ENCODE data around the gene CASQ1. TPM values are rescaled to one million over a fixed set of nuclear protein-coding genes. Genes with fewer than 3 reads are reported as not detected.

CASQ1 gene
- total RNA-seq, 1 experiment from 2014 or later: not detected

DNA sequence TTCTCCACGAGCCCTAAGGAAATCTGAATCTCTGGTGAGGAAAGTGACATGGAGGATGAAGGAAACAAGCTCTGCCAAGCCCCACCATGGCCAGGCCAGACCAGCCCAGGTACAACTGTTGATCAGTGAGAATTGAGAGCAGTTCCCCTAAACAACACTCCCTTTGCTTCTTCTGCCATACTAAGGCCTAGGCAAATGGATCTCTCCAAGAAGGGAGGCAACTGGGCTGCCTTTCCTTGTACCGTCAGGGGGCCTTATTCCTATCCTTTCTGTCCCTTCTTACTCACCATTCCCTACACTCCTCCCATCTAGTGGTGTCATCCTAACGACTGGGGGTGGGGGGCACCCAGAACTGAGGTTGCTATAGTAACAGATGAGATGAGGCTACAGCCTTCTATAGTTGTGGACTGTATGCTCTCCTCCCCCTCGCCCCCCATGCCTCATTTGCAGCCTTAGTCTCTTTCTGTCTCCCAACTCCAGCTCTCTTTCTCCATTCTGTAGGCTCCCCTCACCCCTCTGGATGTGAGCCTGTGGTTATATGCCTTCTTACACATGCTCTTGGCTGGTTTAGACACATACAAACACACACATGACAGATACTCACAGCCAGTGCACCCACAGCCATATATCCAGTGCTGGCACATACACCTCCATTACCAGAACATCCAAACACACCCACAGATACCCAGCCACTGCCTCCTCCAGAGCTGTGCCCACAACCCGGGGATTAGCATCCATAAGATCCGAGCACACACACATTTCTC is 18.4 kb downstream of the CASQ1 start:
- intact Hi-C loops (cut with micrococcal nuclease; ENCODE audit: unreplicated experiment): no loop called here
- H3K27me3 ChIP-seq (replicated peaks; ENCODE audit: control insufficient read depth, insufficient read depth, low read length): no peaks in the 10 kb centered on the region
- H3K9me3 Mint-ChIP-seq (ENCODE audit: unreplicated experiment): no peaks in the 10 kb centered on the region
- no TSS peak for BruUV-seq (replicated peaks)
- DNase-seq: no peak
- H3K36me3 Mint-ChIP-seq (ENCODE audit: insufficient read depth, unreplicated experiment): peaks cover 42% of the 10 kb centered on the region
- no peak overlapping the region for H3K4me3 ChIP-seq (ENCODE audit: low read depth, low read length)
- no peaks in the 10 kb centered on the region for H3K9me3 ChIP-seq
- H3K27me3 Mint-ChIP-seq (ENCODE audit: insufficient read depth, unreplicated experiment): no peaks in the 10 kb centered on the region
- POLR2A ChIA-PET: no interaction called here
- H3K27ac Mint-ChIP-seq (ENCODE audit: unreplicated experiment): no peak overlapping the region
- H3K4me1 ChIP-seq: peaks cover 10% of the 10 kb centered on the region
- H3K4me3 Mint-ChIP-seq (ENCODE audit: unreplicated experiment): no peak overlapping the region
- H3K36me3 ChIP-seq (ENCODE audit: control insufficient read depth, insufficient read depth, low read length): peaks cover 3% of the 10 kb centered on the region
- TF ChIP-seq, protein P1, sequence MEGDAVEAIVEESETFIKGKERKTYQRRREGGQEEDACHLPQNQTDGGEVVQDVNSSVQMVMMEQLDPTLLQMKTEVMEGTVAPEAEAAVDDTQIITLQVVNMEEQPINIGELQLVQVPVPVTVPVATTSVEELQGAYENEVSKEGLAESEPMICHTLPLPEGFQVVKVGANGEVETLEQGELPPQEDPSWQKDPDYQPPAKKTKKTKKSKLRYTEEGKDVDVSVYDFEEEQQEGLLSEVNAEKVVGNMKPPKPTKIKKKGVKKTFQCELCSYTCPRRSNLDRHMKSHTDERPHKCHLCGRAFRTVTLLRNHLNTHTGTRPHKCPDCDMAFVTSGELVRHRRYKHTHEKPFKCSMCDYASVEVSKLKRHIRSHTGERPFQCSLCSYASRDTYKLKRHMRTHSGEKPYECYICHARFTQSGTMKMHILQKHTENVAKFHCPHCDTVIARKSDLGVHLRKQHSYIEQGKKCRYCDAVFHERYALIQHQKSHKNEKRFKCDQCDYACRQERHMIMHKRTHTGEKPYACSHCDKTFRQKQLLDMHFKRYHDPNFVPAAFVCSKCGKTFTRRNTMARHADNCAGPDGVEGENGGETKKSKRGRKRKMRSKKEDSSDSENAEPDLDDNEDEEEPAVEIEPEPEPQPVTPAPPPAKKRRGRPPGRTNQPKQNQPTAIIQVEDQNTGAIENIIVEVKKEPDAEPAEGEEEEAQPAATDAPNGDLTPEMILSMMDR (IDR thresholded peaks at IDR 0.05; ENCODE audit: insufficient read depth in 1 of 2, low read depth in 1 of 2, low read length in 1 of 2, severe bottlenecking in 1 of 2, unreplicated experiment in 1 of 2): no peak
- H3K4me1 Mint-ChIP-seq (ENCODE audit: low read depth, unreplicated experiment): peaks cover 18% of the 10 kb centered on the region
- CTCF ChIA-PET: no interaction called here

DNA sequence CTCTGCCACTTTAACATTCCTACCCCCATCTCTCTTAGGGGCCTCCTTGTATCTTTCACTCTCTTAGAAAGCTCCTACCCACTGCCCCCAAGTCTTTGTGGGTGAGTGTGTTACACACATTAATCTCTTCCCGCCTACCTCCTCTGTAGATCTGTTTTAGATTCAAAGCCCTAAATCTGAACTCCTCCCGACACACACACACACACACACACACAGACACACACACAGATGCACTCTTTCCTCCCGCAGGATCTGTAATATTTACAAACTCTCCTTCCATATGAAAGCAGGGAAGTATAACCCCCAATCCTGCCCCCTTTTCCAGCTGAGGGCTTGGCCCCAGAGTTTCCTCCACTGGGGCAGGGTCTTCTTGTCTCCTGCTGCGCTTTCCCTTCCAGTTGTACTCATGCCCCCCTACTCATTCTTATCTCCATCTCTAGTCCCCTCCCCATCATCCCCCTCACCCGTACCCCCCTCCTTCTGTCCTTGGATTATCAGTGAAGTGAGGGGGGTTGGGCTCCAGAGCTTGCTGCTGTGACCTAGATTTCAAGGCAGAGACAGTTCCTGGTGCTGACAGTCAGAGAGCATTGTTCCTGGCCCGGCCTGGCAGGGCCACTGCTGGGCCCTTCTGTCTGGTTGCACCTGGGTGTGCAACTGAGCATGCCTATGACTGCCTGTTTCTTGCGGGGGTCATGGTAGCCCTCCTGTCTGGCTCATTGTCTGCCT is 19.1 kb downstream of the CASQ1 start:
- Mint-ChIP-seq H3K4me3 (ENCODE audit: unreplicated experiment) (no peak overlapping the region), H3K36me3 (ENCODE audit: insufficient read depth, unreplicated experiment) (peaks cover 44% of the 10 kb centered on the region), H3K4me1 (ENCODE audit: low read depth, unreplicated experiment) (peaks cover 14% of the 10 kb centered on the region), H3K9me3 (ENCODE audit: unreplicated experiment) (no peaks in the 10 kb centered on the region), H3K27me3 (ENCODE audit: insufficient read depth, unreplicated experiment) (no peaks in the 10 kb centered on the region), H3K27ac (ENCODE audit: unreplicated experiment) (no peak overlapping the region)
- no peak overlapping the region for H3K4me3 ChIP-seq (ENCODE audit: low read depth, low read length)
- ChIA-PET POLR2A (no interaction called here), CTCF (no interaction called here)
- BruUV-seq (replicated peaks): no TSS peak
- intact Hi-C loops (cut with micrococcal nuclease; ENCODE audit: unreplicated experiment): no loop called here
- H3K36me3 ChIP-seq (ENCODE audit: control insufficient read depth, insufficient read depth, low read length): peaks cover 3% of the 10 kb centered on the region
- H3K27me3 ChIP-seq (replicated peaks; ENCODE audit: control insufficient read depth, insufficient read depth, low read length): no peaks in the 10 kb centered on the region
- peaks cover 10% of the 10 kb centered on the region for H3K4me1 ChIP-seq
- no peak for DNase-seq
- TF ChIP-seq, protein P1 (IDR thresholded peaks at IDR 0.05; ENCODE audit: insufficient read depth in 1 of 2, low read depth in 1 of 2, low read length in 1 of 2, severe bottlenecking in 1 of 2, unreplicated experiment in 1 of 2): no peak
- H3K9me3 ChIP-seq: no peaks in the 10 kb centered on the region

DNA sequence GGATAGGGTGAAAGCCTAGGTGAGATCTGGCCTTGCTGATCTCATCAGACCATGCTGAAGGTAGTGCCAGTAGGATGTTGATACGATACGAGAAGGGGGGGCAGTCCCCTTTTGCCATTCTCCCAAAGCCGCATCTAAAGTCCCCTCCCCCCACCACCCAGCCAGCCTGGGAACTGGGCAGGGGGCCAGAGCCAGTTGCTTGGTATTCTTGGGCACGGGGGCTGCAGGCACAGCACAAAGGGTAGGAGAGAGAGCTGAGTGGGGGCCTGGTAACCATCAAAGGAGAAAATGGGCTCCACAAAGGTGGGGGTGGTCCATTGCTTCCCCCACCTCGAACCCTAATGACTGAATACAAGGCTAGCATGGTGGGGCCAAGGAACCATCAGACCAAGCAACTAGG is 20.2 kb downstream of the CASQ1 start:
- Mint-ChIP-seq H3K4me3 (ENCODE audit: unreplicated experiment) (no peak overlapping the region), H3K4me1 (ENCODE audit: low read depth, unreplicated experiment) (peaks cover 13% of the 10 kb centered on the region), H3K36me3 (ENCODE audit: insufficient read depth, unreplicated experiment) (peaks cover 54% of the 10 kb centered on the region), H3K9me3 (ENCODE audit: unreplicated experiment) (no peaks in the 10 kb centered on the region), H3K27me3 (ENCODE audit: insufficient read depth, unreplicated experiment) (no peaks in the 10 kb centered on the region), H3K27ac (ENCODE audit: unreplicated experiment) (no peak overlapping the region)
- no peak overlapping the region for H3K4me3 ChIP-seq (ENCODE audit: low read depth, low read length)
- DNase-seq: no peak
- H3K27me3 ChIP-seq (replicated peaks; ENCODE audit: control insufficient read depth, insufficient read depth, low read length): no peaks in the 10 kb centered on the region
- H3K36me3 ChIP-seq (ENCODE audit: control insufficient read depth, insufficient read depth, low read length): peaks cover 3% of the 10 kb centered on the region
- ChIA-PET POLR2A (no interaction called here), CTCF (interaction anchor here (0.6 kb wide), 1 partner anchor 42 kb away, joined by 3 read pairs; no protein-coding TSS in a partner anchor)
- H3K4me1 ChIP-seq: peaks cover 10% of the 10 kb centered on the region
- no TSS peak for BruUV-seq (replicated peaks)
- no peaks in the 10 kb centered on the region for H3K9me3 ChIP-seq
- intact Hi-C loops (cut with micrococcal nuclease; ENCODE audit: unreplicated experiment): no loop called here
- TF ChIP-seq, protein P1 (IDR thresholded peaks at IDR 0.05; ENCODE audit: insufficient read depth in 1 of 2, low read depth in 1 of 2, low read length in 1 of 2, severe bottlenecking in 1 of 2, unreplicated experiment in 1 of 2): no peak
